GM21717 (cell line): ENCODE measurements around the gene BCKDHA.
"Not testable (repeated sequence)": the region's sequence is repeated elsewhere in the genome, so short reads cannot be mapped to it uniquely, and the experiment has no call there.

ENCODE experiments used
- ATAC-seq: cut with Tn5 transposase; IDR thresholded peaks from one replicate; pipeline ENCODE4 v1.9.1; 2021; ENCODE audit warnings: mild to moderate bottlenecking, moderate library complexity; ENCODE audit not compliant: unreplicated experiment

BCKDHA gene

DNA sequence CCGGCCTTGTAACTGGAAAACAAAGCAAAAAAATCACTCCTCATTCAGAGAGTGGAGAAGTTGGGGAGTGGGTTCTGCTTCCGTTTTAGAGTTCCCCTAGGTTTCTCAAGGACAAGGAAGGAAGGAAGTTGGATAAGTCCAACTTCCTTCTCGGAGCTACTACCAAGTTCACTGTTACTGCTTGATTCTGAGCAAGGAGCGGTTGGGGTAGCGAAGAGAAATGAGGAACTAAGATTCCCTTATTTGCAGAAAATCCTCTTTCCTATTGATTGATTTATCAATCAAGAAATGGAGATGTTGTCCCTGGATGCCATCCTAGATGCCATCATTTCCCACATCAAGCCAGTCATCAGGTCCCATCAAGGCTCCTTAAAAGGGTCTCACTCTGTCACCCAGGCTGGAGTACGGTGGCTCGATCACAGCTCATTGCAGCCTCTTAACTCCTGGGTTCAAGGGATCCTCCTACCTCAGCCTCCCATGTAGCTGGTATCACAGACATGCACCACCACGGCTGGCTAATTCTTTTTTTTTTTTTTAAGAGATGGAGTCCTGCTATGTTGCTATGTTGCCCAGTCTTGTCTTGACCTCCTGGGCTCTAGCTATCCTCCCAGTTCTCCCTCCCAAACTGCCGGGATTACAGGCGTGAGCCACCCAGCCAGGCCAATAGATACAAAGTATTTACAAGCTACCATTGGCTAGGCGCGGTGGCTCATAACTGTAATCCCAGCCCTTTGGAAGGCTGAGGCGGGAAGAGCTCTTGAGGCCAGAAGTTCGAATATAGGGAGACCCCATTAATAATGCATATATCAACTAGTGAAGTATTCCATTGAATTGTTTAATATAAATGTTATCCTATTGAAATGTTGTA, 32.9 kb upstream of the BCKDHA start:
- peak; percentile 0 for ATAC-seq

DNA sequence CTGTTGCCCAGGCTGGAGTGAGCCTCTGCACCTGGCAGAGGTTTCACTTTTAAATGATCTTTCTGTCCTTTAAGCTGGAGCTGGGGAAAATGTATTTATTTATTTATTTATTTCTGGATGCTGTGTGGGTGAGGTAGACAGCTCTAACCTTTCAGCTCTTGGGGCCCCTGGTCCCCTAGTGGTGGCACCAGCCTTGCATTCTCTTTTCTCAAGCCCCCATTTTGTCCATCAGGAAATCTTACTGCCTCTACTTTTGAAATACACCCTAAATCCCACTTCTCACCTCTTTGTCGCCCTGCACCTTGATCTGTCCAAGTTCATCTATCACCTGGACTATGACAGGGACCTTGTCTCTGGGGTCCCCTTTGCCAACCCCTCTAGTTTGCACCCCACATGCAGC, 31.5 kb upstream of the BCKDHA start:
- no peak for ATAC-seq

DNA sequence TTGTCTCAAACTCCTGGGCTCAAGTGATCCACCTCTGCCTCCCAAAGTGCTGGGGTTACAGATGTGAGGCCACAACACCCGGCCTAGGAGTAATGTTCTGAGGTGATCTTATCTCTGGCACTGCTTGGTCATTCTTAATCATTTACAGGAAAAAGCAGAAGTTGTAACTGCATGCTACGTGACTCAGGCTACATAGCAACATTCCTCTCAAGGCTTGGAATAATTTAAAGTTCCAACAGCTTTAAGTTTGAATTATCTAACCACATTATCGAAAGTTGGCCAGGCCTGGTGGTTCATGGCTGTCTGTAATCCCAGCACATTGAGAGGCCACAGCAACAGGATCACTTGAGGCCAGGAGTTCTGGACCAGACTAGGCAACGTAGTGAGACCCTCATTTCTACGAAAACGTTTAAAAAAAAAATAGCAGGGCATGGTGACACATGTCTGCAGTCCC, 29.7 kb upstream of the BCKDHA start:
- no peak for ATAC-seq

DNA sequence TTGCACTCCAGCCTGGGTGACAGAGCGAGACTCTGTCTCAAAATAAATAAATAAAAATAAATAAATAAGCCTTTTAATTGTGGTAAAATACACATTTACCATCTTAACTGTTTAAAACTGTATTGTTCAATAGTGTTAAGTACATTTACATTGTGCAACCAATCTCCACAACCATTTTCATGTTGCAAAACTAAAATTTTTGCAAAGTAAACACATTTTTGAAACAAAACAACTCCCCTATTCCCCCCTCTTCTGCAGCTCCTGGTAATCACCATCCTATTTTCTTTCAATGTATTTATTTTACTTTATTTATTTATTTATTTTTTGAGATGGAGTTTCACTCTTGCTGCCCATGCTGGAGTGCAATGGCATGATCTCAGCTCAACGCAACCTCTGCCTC, 27.8 kb upstream of the BCKDHA start:
- no peak for ATAC-seq

DNA sequence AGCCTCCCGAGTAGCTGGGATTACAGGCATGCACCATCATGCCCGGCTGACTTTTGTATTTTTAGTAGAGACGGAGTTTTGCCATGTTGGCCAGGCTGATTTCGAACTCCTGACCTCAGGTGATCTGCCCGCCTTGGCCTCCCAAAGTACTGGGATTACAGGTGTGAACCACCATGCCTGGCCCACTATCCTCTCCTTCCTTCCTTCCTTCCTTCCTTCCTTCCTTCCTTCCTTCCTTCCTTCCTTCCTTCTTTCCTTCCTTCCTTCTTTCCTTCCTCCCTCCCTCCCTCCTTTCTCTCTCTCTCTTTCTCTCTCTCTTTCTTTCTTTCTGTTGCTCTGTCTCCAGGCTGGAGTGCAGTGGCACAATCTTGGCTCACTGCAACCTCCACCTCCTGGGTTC, 26.5 kb upstream of the BCKDHA start:
- not testable (repeated sequence) for ATAC-seq

DNA sequence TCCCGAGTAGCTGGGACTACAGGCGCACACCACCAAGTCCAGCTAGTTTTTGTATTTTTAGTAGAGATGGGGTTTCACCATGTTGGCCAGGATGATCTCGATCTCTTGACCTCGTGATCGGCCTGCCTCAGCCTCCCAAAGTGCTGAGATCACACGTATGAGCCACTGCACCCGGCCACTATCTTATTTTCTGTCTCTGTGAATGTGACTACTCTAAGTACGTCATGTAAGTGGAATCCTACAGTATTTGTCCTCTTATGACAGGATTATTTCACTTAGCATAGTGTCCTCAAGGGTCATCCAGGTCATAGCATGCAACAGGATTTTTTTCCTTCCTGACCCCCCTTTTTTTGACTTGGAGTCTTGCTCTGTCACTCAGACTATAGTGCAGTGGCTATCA, 26.1 kb upstream of the BCKDHA start:
- no peak for ATAC-seq

DNA sequence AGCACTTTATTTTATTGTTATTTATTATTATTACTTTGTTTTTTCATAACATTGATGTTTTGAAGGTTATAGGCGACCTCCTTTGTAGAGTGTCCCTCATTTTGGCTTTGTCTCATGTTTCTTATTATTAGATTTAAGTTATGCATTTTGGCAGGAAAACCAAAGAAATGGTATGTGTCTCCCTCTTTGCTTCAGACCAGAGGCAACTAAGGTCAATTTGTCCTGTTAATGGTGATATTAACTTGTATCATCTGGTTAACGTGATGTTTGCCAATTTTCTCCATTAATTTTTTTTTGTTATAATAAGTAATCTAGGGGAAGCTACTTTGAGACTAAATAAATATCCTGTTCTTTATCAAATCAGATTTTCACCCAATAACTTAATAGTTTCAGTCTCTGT, 25.1 kb upstream of the BCKDHA start:
- no peak for ATAC-seq

DNA sequence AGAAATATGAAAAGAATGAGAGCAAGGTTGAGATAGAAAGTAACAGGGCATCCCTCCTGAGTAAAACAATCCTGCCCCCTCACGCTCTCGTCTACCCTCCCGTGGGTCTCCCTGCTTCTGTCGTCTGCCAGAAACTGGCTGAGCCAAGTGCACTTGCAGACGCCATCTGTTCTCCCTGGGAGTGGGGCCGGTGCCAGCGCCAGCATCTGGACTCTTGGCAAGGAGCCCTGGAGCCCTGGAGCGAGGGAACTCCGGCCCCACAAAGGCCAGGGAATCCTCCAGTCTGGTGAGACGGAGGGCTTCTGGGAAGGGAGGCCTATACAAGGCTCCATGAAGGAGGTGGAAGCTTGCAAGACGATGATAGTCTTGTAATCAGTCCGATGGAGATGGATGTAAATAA, 23.6 kb upstream of the BCKDHA start:
- no peak for ATAC-seq

DNA sequence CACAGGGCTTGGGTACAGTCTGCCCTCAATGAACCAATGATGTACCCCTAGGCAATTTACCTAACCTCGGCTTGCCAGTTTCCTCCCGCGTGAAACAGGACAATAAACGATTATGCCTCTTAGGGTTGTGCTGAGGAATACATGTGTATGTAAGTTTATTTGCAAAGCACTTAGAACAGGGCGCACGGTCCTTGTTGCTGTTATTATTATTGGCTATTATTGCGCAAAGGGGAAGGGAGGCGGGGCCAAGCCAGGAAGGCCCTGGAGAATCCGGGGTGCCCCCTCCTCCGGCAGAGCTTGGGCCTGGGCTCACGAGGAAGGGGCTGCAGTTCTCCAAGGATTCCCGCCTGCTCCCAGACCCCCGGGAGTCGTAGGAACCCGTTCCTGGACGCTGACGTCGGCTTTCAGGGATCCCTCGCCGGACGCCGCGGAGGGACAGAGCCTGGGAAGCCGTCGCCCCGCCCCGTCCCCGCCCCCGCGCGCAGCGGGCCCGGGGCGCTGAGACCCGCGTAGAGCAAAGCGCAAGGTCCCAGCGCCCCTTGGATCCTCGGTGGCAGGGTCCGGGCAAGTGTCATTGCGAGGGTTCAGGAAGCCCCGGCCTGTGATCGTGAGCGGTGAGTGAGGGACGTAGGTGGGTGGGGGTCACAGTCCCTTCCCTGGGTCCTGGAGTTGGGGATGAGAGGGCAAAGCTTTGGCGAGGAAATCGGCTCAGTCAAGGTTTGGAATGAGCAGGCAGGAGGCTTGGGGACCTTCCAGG, 21.2 kb upstream of the BCKDHA start, which contains the start of gene TMEM91:
TSS of gene TMEM91 (plus strand) at position 293 of the 757 bp plus-strand sequence. CDS start 1,777 bp downstream, outside the sequence.
- no peak for ATAC-seq

DNA sequence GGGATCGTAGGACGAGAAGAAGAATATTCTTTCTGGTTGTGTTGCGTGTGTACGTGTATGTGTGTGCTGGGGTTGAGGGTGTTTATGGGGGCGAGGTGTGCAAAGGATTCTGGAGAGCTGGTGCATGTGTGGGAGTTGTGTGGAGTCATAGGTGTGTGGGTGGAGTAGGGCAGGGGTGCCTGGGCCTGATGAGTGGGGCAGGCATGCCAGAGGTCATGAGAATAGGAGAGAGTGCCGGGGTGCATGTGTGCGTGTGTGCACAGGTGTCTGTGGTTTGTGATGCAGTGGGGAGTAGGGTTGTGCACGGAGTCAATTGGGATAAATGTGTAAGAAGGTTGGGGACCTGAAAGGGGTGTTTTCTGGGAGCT, 20.6 kb upstream of the BCKDHA start:
- ATAC-seq: no peak

DNA sequence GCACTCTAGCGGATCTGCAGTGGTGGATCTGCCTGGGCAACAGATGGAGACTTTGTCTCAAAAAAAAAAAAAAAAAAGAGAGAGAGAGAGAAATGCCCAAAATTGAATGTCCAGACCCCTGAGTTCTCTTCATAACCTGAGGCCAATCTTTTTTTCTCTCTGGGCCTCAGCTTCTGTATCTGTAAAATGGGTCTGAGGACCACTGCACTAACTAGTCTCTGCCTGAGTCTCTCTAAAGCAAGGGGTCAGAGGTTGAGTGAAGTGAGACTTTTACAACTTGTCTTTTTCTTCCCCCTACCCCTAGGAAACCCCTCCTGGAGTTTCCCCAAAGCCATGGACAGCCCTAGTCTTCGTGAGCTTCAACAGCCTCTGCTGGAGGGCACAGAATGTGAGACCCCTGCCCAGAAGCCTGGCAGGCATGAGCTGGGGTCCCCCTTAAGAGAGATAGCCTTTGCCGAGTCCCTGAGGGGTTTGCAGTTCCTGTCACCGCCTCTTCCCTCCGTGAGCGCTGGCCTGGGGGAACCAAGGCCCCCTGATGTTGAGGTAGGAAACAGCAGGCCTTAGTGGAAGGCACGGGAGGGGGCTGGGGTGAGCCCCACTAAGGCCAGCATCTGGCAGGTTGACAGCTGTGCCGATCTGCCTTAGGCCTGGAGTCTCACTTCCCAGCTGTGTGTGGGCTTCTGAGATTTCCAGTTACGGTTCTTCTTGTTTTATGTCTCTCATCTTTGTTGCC, 19.5 kb upstream of the BCKDHA start:
- no peak for ATAC-seq

DNA sequence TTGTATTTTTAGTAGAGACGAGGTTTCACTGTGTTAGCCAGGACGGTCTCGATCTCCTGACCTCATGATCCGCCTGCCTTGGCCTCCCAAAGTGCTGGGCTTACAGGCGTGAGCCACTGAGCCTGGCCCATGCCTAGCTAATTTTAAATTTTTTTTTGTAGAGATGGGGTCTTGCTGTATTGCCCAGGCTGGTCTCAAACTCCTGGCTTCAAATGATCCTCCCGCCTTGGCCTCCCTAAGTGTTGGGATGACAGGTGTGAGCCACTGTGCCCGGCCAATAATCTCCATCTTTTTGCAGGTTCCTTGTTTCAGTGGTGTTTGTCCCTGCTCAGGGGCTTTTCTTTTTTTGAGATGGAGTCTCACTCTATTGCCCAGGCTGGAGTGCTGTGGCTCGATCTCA, 16.1 kb upstream of the BCKDHA start:
- not testable (repeated sequence) for ATAC-seq

DNA sequence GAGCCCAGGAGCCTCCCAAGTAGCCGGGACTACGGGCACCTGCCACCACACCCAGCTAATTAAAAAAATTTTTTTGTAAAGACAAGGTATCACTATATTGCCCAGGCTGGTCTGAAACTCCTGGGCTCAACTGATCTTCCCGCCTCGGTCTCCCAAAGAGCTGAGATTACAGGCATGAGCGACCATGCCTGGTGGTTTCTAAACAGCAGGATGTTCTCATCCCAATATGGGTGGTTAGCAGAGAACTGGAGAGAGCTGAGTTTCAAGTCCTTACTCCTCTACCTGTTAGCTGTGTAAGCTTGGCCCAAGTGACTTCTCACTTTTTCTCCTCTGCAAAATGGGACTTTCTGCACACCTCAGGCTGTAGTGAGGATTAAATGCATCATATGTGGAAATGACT, 13.3 kb upstream of the BCKDHA start:
- ATAC-seq: no peak

DNA sequence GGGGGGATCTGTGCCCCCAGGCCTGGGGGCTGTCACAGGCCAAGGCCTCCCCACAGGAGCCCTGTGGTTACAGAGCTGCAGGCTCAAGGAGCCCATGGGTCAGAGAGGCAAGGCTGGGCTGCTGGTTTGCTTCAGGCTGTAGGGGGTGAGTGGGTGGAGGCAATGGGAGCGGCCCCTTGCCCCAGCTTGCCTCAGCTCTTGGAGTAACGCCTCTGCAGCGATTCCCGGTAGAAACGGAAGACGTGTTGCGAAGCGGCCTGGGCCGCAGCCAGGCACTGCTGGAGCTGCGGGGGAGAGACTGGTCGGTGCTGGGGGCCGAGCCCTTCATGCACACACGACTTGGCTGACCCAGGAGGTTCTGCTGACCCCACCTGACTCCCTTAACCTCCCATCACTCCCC, 11.2 kb upstream of the BCKDHA start:
- ATAC-seq: no peak

DNA sequence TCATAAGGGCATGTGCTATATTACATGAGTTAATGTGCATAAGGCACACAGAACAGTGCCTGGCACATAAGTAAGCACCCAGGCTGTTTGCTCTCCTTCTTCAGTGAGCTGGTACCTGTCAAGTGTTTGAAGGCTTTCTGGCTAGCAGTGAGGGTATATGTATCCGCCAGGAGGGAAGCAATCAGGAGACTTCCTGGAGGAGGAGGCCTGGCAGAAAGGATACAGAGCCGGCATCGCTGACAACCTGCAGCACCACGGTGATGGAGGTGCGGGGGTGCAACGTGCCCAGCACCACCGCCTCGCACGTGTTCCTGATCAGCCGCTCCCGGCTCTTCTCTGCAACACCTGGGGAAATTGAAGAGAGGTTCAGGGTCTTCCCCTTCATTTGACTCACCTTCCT, 6.0 kb upstream of the BCKDHA start:
- ATAC-seq: no peak

DNA sequence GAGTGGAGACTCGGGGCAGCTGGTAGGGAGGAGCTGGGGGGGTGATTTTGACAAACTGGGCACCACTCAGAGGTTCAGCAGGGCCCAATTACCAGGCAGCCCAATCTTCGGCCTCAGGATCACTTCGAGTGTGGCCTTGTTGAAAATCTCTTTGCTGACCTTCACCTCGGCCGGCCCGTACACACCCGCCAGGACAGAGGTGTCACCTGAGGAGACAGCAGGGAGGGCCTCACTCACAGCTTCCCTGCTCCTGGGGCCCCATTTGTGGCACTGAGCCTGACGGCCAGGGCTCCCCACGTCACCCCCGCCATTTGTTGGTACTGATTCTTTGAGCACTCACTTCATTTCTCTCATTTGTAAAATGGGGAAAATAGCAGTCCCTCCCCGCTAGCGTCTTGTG, 4.8 kb upstream of the BCKDHA start:
- no peak for ATAC-seq

DNA sequence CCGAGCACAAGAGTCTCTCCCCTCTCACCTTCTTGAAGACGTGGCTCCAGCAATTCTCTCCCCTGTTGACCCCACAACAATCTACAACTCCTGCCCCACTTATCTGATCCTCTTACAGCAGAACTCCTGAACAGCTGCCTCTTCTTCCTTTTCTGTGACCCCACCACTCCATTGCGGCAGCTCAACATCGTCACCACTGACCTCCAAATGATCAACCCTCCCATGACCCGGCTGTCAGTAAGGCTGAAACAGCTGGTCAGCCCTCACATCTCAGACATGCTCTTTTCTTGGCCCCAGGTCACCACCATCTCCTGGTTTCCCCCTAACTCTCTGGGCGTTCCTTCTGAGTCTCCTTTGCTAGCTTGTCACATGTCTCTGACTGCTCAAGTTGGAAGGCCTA, 2.3 kb upstream of the BCKDHA start:
- ATAC-seq: no peak

DNA sequence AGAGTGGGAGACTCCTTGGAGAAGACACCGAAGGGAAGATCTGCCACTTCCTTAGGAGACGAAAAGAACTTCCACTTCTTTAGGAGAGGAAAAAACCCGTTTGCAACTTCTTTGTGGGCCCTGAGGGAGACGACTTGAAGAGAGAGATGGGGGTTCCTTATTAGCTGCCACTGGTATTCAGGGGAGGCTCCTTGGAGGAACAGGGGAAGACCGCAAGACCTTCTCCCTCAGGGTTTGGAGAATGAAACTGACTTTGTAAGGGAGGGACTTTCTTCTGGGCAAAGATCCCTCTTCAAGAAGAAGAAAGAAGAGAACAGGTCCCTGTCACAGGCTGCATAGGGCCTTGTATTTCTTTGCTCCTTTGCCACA, 416 bp downstream of the BCKDHA start:
- no peak for ATAC-seq

DNA sequence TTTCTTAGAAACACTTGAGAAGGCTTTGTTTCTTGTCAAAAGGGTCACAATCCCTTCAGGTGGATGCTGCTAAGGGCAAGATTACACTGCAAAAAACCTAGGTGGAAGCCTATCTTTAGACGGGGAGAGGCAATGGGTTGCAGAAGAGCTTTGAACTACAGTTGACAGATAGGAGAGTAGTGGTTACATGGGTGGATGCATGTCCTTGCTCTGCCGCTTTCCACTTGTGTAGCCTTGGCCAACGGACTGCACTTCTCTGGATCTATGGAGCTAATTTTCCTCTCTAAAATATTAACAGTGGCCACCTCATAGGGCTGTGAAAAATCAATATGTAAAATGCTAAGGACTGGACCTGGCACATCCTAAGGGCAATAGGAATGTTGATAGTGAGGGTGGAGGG, 980 bp downstream of the BCKDHA start:
- ATAC-seq: no peak

DNA sequence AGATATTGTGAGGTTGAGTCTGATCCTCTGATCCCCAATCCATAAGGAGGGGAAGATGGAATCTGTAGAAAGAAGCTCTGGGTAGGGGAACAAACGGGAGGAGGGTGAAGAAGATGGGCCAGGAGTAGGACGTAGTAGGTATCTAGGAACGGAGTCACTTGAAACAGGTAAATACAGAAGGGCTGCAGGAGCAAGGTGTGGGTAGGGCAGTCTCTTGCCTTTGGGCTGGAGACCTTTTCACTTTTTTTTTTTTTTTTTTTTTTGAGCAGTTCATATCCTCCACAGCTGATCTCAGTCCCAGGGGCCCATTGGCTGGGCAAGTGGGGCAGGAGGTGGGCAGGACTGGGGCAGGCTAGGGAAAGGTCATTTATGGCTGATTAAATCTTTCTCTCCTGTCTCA, 1.5 kb downstream of the BCKDHA start:
- ATAC-seq: no peak

DNA sequence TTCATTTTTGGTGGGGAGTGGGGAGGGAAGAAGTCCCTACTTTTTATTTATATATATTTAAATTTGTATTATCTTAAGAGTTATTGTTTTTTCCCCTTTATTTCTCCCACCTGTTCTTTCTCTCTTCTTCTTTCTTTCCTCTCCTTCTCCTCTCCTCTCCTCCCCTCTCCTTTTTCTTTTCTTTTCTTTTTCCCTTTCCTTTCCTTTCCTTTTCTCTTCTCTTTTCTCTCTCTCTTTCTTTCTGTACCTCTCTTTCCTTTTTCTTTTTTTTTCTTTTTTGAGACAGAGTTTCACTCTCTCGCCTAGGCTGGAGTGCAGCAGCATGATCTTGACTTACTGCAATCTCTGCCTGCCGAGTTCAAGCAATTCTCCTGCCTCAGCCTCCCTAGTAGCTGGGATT, 1.9 kb downstream of the BCKDHA start:
- ATAC-seq: no peak

DNA sequence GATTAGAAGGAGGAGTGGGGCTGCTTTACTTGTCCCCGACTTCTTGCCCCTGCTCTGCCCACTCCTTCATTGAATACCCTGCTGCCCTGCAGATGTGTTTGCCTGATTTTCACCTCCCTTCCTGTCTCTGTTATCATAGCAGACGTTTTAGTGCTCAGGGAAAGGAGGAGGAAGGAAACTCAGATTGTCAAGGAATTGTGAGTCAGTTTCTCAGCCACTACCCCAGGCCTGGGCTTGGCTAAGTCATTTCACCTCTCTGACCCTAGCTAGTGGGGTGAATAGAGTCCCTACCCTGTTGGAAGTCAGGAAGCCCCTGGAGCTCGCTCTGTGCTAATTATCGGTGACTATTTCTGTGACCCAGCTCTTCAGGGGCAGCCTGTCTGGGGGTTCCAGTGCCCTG, 3.9 kb downstream of the BCKDHA start:
- ATAC-seq: no peak
